HCT116 (cell line): ENCODE measurements around the gene GDPD3.

Source experiments
- CEBPB ChIP-seq: IDR thresholded peaks from 2 replicates; pipeline ENCODE4 v1.6.1; 2012; ENCODE audit warnings: low read depth
- CTCF ChIP-seq, 3 experiments: fragments of 200-600 bp in 1 of 3; sonication (generic) in 1 of 3; IDR thresholded peaks in 2 of 3; conservative IDR thresholded peaks in 1 of 3; 2 replicates each; pipeline ENCODE4 v1.5.1; 2012 to 2017; ENCODE audit warnings: low read depth in 2 of 3, low read length in 2 of 3, antibody characterized with exemption in 1 of 3, borderline replicate concordance in 1 of 3, control low read depth in 1 of 3, mild to moderate bottlenecking in 1 of 3, mixed read lengths in 1 of 3, mixed run types in 1 of 3, moderate library complexity in 1 of 3; ENCODE audit not compliant: insufficient read depth in 1 of 3
- EGR1 ChIP-seq: IDR thresholded peaks from 2 replicates; pipeline ENCODE4 v1.6.1; 2012; ENCODE audit warnings: low read depth
- EZH2 ChIP-seq: fragments of 200-600 bp; sonication (generic); IDR thresholded peaks from 2 replicates; pipeline ENCODE4 v1.6.1; 2017; ENCODE audit warnings: antibody characterized with exemption, mixed run types
- MAX ChIP-seq: IDR thresholded peaks from 2 replicates; pipeline ENCODE4 v1.6.1; 2012
- POLR2A ChIP-seq: IDR thresholded peaks from 2 replicates; pipeline ENCODE4 v1.7.0; 2011; ENCODE audit warnings: borderline replicate concordance; ENCODE audit not compliant: insufficient read depth, insufficient read length; ENCODE audit errors: extremely low read depth
- REST ChIP-seq: IDR thresholded peaks from 2 replicates; pipeline ENCODE4 v1.6.1; 2012; ENCODE audit warnings: low read depth
- YY1 ChIP-seq: IDR thresholded peaks from 2 replicates; pipeline ENCODE4 v1.6.1; 2011; ENCODE audit warnings: low read length, low read depth, moderate library complexity, mild to moderate bottlenecking; ENCODE audit not compliant: insufficient replicate concordance; ENCODE audit errors: extremely low read depth
- ZNF274 ChIP-seq: fragments of 200-500 bp; sonication (Bioruptor generic); IDR thresholded peaks from 2 replicates; pipeline ENCODE4 v1.6.1; 2014; ENCODE audit warnings: mild to moderate bottlenecking, low read depth, low read length, inconsistent platforms
- TF ChIP-seq, protein P1 (sequence below): IDR thresholded peaks from 2 replicates; pipeline ENCODE4 v1.6.1; 2011; ENCODE audit warnings: mild to moderate bottlenecking, low read length, moderate library complexity; ENCODE audit not compliant: insufficient replicate concordance; ENCODE audit errors: extremely low read depth

GRCh38 chr16:30079480-30079879, 33.9 kb downstream of the GDPD3 start:
- TF ChIP-seq POLR2A (no peak), YY1 (no peak), CTCF (IDR thresholded peaks at IDR 0.05 in 2 of 3, conservative IDR thresholded peaks at IDR 0.05 in 1 of 3; ENCODE audit: borderline replicate concordance in 1 of 3, insufficient read depth in 1 of 3, low read depth in 2 of 3, low read length in 2 of 3) (no peak), ZNF274 (no peak), MAX (no peak), EZH2 (no peak), CEBPB (no peak), REST (no peak), EGR1 (no peak)
- TF ChIP-seq, protein P1, sequence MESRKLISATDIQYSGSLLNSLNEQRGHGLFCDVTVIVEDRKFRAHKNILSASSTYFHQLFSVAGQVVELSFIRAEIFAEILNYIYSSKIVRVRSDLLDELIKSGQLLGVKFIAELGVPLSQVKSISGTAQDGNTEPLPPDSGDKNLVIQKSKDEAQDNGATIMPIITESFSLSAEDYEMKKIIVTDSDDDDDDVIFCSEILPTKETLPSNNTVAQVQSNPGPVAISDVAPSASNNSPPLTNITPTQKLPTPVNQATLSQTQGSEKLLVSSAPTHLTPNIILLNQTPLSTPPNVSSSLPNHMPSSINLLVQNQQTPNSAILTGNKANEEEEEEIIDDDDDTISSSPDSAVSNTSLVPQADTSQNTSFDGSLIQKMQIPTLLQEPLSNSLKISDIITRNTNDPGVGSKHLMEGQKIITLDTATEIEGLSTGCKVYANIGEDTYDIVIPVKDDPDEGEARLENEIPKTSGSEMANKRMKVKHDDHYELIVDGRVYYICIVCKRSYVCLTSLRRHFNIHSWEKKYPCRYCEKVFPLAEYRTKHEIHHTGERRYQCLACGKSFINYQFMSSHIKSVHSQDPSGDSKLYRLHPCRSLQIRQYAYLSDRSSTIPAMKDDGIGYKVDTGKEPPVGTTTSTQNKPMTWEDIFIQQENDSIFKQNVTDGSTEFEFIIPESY: no peak
